IMR-90 (cell line): ENCODE results near the gene SHLD1. TPM values are rescaled to one million over a fixed set of nuclear protein-coding genes. Genes with fewer than 3 reads are reported as not detected.

Experiments
- ATAC-seq: fragments of 200-7000 bp; cut with Tn5 transposase; 2 replicates; pipeline ENCODE4 v1.9.1; 2020; ENCODE audit warnings: low read depth, mild to moderate bottlenecking, moderate library complexity
- BruUV-seq: library from RNA; stranded (reverse); fragments of 400-500 nt; replicated peaks from 2 replicates; lab custom pipeline; 2021; lab: Mats Ljungman, UMichigan
- CTCF ChIA-PET: fragments of 300-600 bp; formaldehyde crosslinking; extraction: SDS; loops from one replicate; lab custom pipeline; 2021; ENCODE audit warnings: antibody characterized with exemption; lab: Yijun Ruan, JAX
- POLR2A ChIA-PET: fragments of 300-600 bp; sonication (Branson Sonifier 250); formaldehyde crosslinking; loops from one replicate; lab custom pipeline; 2022; ENCODE audit warnings: antibody characterized with exemption; ENCODE audit not compliant: unreplicated experiment; lab: Charles Lee
- DNase-seq: peaks from one replicate; pipeline ENCODE4 v3.0.0; 2013
- H2AFZ ChIP-seq: replicated peaks from 2 replicates; pipeline ENCODE3; 2013; ENCODE audit warnings: low read length, mild to moderate bottlenecking; ENCODE audit not compliant: poor library complexity
- H2AK5ac ChIP-seq: 2 replicates; pipeline ENCODE4 v1.6.1; 2013; ENCODE audit warnings: low read depth, low read length, inconsistent platforms
- H2AK9ac ChIP-seq: replicated peaks from 2 replicates; pipeline ENCODE3; 2013; ENCODE audit warnings: mild to moderate bottlenecking, low read depth, low read length, moderate library complexity; ENCODE audit not compliant: poor library complexity
- H2BK120ac ChIP-seq: 2 replicates; pipeline ENCODE4 v1.6.1; 2013; ENCODE audit warnings: low read depth, low read length, inconsistent platforms
- H2BK15ac ChIP-seq: 3 replicates; pipeline ENCODE4 v1.6.1; 2013; ENCODE audit warnings: low read depth, low read length, inconsistent platforms
- H2BK20ac ChIP-seq: 2 replicates; pipeline ENCODE4 v1.6.1; 2013; ENCODE audit warnings: low read depth, mild to moderate bottlenecking, inconsistent platforms, low read length, moderate library complexity
- H2BK5ac ChIP-seq: 2 replicates; pipeline ENCODE4 v1.6.1; 2013; ENCODE audit warnings: mild to moderate bottlenecking, low read depth, low read length, inconsistent platforms; ENCODE audit not compliant: poor library complexity, severe bottlenecking
- H3K14ac ChIP-seq: replicated peaks from 2 replicates; pipeline ENCODE4 v1.6.1; 2013; ENCODE audit warnings: low read depth, low read length, inconsistent platforms
- H3K18ac ChIP-seq: 2 replicates; pipeline ENCODE4 v1.6.1; 2013; ENCODE audit warnings: low read depth, low read length, control low read depth
- H3K23ac ChIP-seq: 2 replicates; pipeline ENCODE4 v1.6.1; 2013; ENCODE audit warnings: low read depth, low read length, inconsistent platforms
- H3K27ac ChIP-seq: 2 replicates; pipeline ENCODE4 v1.5.1; 2013; ENCODE audit warnings: mild to moderate bottlenecking, control low read depth, low read length; ENCODE audit not compliant: insufficient read depth
- H3K27me3 ChIP-seq: 2 replicates; pipeline ENCODE4 v1.6.1; 2013; ENCODE audit warnings: low read length; ENCODE audit not compliant: control insufficient read depth, insufficient read depth
- H3K36me3 ChIP-seq: 2 replicates; pipeline ENCODE4 v1.6.1; 2013; ENCODE audit warnings: low read length, mixed read lengths; ENCODE audit not compliant: control insufficient read depth, insufficient read depth
- H3K4ac ChIP-seq: 2 replicates; pipeline ENCODE4 v1.6.1; 2013; ENCODE audit warnings: low read depth, low read length, inconsistent platforms
- H3K4me1 ChIP-seq: 2 replicates; pipeline ENCODE4 v1.6.1; 2013; ENCODE audit warnings: low read length, mixed read lengths; ENCODE audit not compliant: control insufficient read depth, insufficient read depth
- H3K4me2 ChIP-seq: 2 replicates; pipeline ENCODE4 v1.6.1; 2013; ENCODE audit warnings: low read depth, mild to moderate bottlenecking, control low read depth, low read length, moderate library complexity
- H3K4me3 ChIP-seq: 2 replicates; pipeline ENCODE4 v1.5.1; 2013; ENCODE audit warnings: low read depth, mild to moderate bottlenecking, control low read depth, low read length, moderate library complexity; ENCODE audit not compliant: insufficient read depth
- H3K56ac ChIP-seq: 2 replicates; pipeline ENCODE4 v1.6.1; 2013; ENCODE audit warnings: low read length, inconsistent platforms; ENCODE audit not compliant: insufficient read depth; ENCODE audit errors: extremely low read depth
- H3K79me1 ChIP-seq, 2 experiments: 2 replicates each; pipeline ENCODE4 v1.6.1; 2013; ENCODE audit warnings: low read length in 2 of 2, inconsistent platforms in 1 of 2, low read depth in 1 of 2
- H3K9ac ChIP-seq: 2 replicates; pipeline ENCODE4 v1.6.1; 2013; ENCODE audit warnings: low read depth, low read length, control low read depth
- H3K9me1 ChIP-seq: 2 replicates; pipeline ENCODE4 v1.6.1; 2013; ENCODE audit warnings: low read length, inconsistent platforms; ENCODE audit not compliant: insufficient read depth
- H3K9me3 ChIP-seq: 2 replicates; pipeline ENCODE4 v1.6.1; 2013; ENCODE audit warnings: low read length; ENCODE audit not compliant: control insufficient read depth, insufficient read depth
- H4K20me1 ChIP-seq: 2 replicates; pipeline ENCODE4 v1.6.1; 2013; ENCODE audit warnings: low read length, inconsistent platforms; ENCODE audit not compliant: insufficient read depth
- H4K5ac ChIP-seq: 2 replicates; pipeline ENCODE4 v1.6.1; 2013; ENCODE audit warnings: mild to moderate bottlenecking, low read depth, low read length, control low read depth
- H4K8ac ChIP-seq, 2 experiments: 2 replicates each; pipeline ENCODE4 v1.6.1; 2013; ENCODE audit warnings: low read depth in 2 of 2, low read length in 2 of 2, control low read depth in 1 of 2, inconsistent platforms in 1 of 2
- H4K91ac ChIP-seq: 2 replicates; pipeline ENCODE4 v1.6.1; 2013; ENCODE audit warnings: low read depth, low read length, inconsistent platforms; ENCODE audit not compliant: insufficient read depth
- CEBPB ChIP-seq: IDR thresholded peaks from 2 replicates; pipeline ENCODE4 v1.6.1; 2012; ENCODE audit warnings: low read depth, low read length, improper control_type of control experiment
- CHD1 ChIP-seq: IDR thresholded peaks from 2 replicates; pipeline ENCODE4 v1.6.1; 2012; ENCODE audit warnings: low read depth, low read length, improper control_type of control experiment
- MAFK ChIP-seq: IDR thresholded peaks from 2 replicates; pipeline ENCODE4 v1.6.1; 2012; ENCODE audit warnings: low read depth, low read length, improper control_type of control experiment
- MAZ ChIP-seq: IDR thresholded peaks from 2 replicates; pipeline ENCODE4 v1.6.1; 2012; ENCODE audit warnings: low read depth, mild to moderate bottlenecking, low read length, improper control_type of control experiment, moderate library complexity, borderline replicate concordance
- MXI1 ChIP-seq: IDR thresholded peaks from 2 replicates; pipeline ENCODE4 v1.6.1; 2012; ENCODE audit warnings: low read depth, mild to moderate bottlenecking, low read length, moderate library complexity, borderline replicate concordance
- NFE2L2 ChIP-seq: fragments of 150-350 bp; IDR thresholded peaks from 2 replicates; pipeline ENCODE4 v1.6.1; 2016; ENCODE audit warnings: low read depth, mild to moderate bottlenecking, low read length
- POLR2A ChIP-seq: IDR thresholded peaks from 2 replicates; pipeline ENCODE4 v1.6.1; 2012; ENCODE audit warnings: mild to moderate bottlenecking, low read depth, low read length
- RFX5 ChIP-seq: IDR thresholded peaks from 2 replicates; pipeline ENCODE4 v1.8.0; 2012; ENCODE audit warnings: low read depth, mild to moderate bottlenecking, low read length, moderate library complexity
- SMC3 ChIP-seq: fragments of 150-350 bp; IDR thresholded peaks from 2 replicates; pipeline ENCODE4 v1.6.1; 2016; ENCODE audit warnings: low read depth, mild to moderate bottlenecking, antibody characterized with exemption, low read length, moderate library complexity
- WGBS, 2 experiments: methylation state at CpG; one replicate each; pipeline versions ENCODE4 v1.1.5 to v1.1.7; 2013; ENCODE audit warnings: missing lambda C conversion rate in 2 of 2; ENCODE audit not compliant: insufficient read length in 1 of 2; ENCODE audit errors: extremely low coverage in 2 of 2; 5-methylcytosine and 5-hydroxymethylcytosine counted together
- dilution Hi-C: fragments of 300-500 bp; cut with HindIII; formaldehyde crosslinking; loops from one replicate; pipeline ENCODE4 v1.14.3; 2018; ENCODE audit warnings: low sequenced_read_pairs; ENCODE audit not compliant: unreplicated experiment
- in situ Hi-C: fragments of 300-500 bp; cut with MboI; formaldehyde crosslinking; loops from 3 replicates; pipeline ENCODE4 v1.14.3; 2019; ENCODE audit warnings: low sequenced_read_pairs, inconsistent platforms, mixed read lengths
- intact Hi-C: fragments of 100-400 bp; cut with micrococcal nuclease; formaldehyde crosslinking; loops from 2 replicates; pipeline ENCODE4 v1.10.0; 2022
- polyA plus RNA-seq, 3 experiments: library from polyadenylated mRNA; depleted of rRNA; stranded (reverse); fragments of >200 nt; gene quantifications; 2 replicates each; pipeline ENCODE4 v1.2.3, GENCODE V29; 2012; ENCODE audit warnings: low replicate concordance in 1 of 3
- total RNA-seq: library from RNA; depleted of rRNA; stranded (reverse); fragments of >200 nt; gene quantifications from 2 replicates; pipeline ENCODE4 v1.2.3, GENCODE V29; 2012
- TF ChIP-seq, protein P1 (sequence below): fragments of 150-350 bp; IDR thresholded peaks from 2 replicates; pipeline ENCODE4 v1.6.1; 2016; ENCODE audit warnings: low read depth, mild to moderate bottlenecking, low read length, moderate library complexity, borderline replicate concordance
- TF ChIP-seq, protein P2 (sequence below): conservative IDR thresholded peaks from 2 replicates; pipeline ENCODE4 v1.5.1; 2012; ENCODE audit warnings: mild to moderate bottlenecking, low read depth, low read length, improper control_type of control experiment

Gene SHLD1
- total and polyA plus RNA-seq, 2 of the 4 experiments (the other 2 are of a cell fraction): 2.6 to 3.0 TPM

GRCh38 chr20:5797165-5797564 lies 47.0 kb downstream of the SHLD1 start:
- intact Hi-C loops (no loop called here), in situ Hi-C loops (no loop called here), dilution Hi-C loops (loop anchor here (25.0 kb wide), 1 partner anchor 210 kb away; no protein-coding TSS in a partner anchor)
- Histone ChIP-seq H3K4me1 (no peaks in the 10 kb centered on the region), H3K9ac (no peak overlapping the region), H2AK5ac (no peak overlapping the region), H4K91ac (no peak overlapping the region), H2BK20ac (no peak overlapping the region), H3K9me1 (no peaks in the 10 kb centered on the region), H3K4me3 (no peak overlapping the region), H2BK15ac (no peak overlapping the region), H3K4me2 (no peak overlapping the region), H2AFZ (no peak overlapping the region), H2AK9ac (no peak overlapping the region), H3K27me3 (no peaks in the 10 kb centered on the region), H3K14ac (no peak overlapping the region), H3K4ac (no peak overlapping the region), H3K79me1 (no peaks in the 10 kb centered on the region), H4K5ac (no peak overlapping the region), H3K27ac (no peak overlapping the region), H4K20me1 (no peaks in the 10 kb centered on the region), H2BK5ac (no peak overlapping the region), H3K18ac (no peak overlapping the region), H2BK120ac (no peak overlapping the region), H3K56ac (no peak overlapping the region), H3K36me3 (no peaks in the 10 kb centered on the region), H3K23ac (no peak overlapping the region), H4K8ac (no peak overlapping the region), H3K9me3 (no peaks in the 10 kb centered on the region)
- TF ChIP-seq SMC3 (no peak), MXI1 (no peak), RFX5 (no peak), POLR2A (no peak), CEBPB (no peak), CHD1 (no peak), MAFK (no peak), NFE2L2 (no peak), MAZ (no peak)
- TF ChIP-seq, protein P1, sequence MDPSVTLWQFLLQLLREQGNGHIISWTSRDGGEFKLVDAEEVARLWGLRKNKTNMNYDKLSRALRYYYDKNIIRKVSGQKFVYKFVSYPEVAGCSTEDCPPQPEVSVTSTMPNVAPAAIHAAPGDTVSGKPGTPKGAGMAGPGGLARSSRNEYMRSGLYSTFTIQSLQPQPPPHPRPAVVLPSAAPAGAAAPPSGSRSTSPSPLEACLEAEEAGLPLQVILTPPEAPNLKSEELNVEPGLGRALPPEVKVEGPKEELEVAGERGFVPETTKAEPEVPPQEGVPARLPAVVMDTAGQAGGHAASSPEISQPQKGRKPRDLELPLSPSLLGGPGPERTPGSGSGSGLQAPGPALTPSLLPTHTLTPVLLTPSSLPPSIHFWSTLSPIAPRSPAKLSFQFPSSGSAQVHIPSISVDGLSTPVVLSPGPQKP: no peak
- TF ChIP-seq, protein P2, sequence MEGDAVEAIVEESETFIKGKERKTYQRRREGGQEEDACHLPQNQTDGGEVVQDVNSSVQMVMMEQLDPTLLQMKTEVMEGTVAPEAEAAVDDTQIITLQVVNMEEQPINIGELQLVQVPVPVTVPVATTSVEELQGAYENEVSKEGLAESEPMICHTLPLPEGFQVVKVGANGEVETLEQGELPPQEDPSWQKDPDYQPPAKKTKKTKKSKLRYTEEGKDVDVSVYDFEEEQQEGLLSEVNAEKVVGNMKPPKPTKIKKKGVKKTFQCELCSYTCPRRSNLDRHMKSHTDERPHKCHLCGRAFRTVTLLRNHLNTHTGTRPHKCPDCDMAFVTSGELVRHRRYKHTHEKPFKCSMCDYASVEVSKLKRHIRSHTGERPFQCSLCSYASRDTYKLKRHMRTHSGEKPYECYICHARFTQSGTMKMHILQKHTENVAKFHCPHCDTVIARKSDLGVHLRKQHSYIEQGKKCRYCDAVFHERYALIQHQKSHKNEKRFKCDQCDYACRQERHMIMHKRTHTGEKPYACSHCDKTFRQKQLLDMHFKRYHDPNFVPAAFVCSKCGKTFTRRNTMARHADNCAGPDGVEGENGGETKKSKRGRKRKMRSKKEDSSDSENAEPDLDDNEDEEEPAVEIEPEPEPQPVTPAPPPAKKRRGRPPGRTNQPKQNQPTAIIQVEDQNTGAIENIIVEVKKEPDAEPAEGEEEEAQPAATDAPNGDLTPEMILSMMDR: no peak
- ChIA-PET POLR2A (no interaction called here), CTCF (interaction anchor here (0.7 to 1.4 kb wide), 5 partner anchors 9 to 586 kb away, joined by 3 to 5 read pairs (median 3); no protein-coding TSS in a partner anchor)
- ATAC-seq (no peak), DNase-seq (no peak)
- no CpG with 5 or more reads among the region's 1 CpG for WGBS, 2 experiments
- BruUV-seq: no TSS peak
